GM18858 (cell line): ENCODE measurements around the gene SCFD2.
A peak's percentile ranks its signal among the peaks of the same experiment; 100 is the strongest.

Source experiments
- ATAC-seq: cut with Tn5 transposase; IDR thresholded peaks from one replicate; pipeline ENCODE4 v1.9.1; 2021; ENCODE audit not compliant: unreplicated experiment

Gene SCFD2

DNA sequence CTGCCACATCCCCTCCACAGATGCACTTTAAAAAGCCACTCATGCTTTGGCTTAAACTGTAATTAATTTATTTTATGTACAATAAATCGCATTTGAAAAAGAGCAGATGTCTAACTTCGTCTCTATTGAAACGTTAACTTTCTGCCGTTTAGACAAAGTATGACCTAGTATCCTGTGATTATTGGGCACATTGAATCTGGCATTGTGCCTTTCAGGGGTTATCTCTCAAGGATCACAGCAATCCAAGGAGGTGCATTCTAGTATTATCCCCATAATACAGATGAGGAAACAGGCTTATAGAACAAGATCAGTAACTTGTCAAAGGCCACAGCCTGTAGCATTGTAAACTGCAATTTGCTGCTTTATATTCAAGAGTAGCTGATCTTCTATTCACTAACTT lies 499.1 kb downstream of the SCFD2 start:
- no peak for ATAC-seq

GRCh38 chr4:52865300-52865699 lies 500.6 kb downstream of the SCFD2 start:
- ATAC-seq, result no peak

DNA sequence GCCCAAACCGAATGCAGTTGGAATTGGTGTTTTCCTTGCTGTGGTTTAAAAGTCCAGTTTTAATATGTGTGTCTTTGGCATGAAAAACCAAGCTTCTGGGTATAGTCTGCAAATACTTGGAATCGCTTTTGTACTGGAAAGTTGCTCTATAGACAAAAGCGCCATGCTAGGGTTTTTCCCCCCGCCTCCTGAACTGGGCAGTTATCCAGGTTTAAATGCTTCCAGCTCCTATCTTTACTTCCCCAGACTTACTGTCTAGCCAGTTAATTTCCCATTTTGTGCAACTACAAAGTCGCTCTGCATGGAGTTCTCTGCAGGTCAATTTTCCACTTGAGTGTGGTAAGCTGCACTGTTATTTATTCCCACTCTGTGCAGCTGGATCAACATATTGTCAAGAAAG lies 501.1 kb downstream of the SCFD2 start:
- no peak for ATAC-seq

DNA sequence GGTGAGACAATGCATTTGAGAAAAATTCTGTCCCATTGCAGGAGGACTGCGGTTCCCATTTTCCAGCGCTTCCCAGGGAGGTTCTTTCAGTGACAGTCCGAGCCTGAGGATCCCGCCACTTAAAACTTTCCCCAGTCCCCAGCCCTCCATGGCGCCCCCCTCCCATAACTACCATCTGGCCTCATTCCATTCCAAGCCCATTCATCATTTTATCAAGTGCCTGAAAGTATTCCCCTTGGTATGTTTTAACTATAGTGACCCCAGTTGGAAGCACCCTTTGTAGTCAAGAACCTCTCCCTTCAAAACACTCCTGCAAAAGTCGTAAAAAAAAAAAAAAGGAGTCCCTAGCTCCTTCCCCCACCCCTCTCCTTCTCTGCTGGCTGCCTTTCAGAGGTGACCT lies 502.5 kb downstream of the SCFD2 start:
- ATAC-seq, result no peak

GRCh38 chr4:52862639-52863161 lies 503.2 kb downstream of the SCFD2 start:
- ATAC-seq, result no peak

DNA sequence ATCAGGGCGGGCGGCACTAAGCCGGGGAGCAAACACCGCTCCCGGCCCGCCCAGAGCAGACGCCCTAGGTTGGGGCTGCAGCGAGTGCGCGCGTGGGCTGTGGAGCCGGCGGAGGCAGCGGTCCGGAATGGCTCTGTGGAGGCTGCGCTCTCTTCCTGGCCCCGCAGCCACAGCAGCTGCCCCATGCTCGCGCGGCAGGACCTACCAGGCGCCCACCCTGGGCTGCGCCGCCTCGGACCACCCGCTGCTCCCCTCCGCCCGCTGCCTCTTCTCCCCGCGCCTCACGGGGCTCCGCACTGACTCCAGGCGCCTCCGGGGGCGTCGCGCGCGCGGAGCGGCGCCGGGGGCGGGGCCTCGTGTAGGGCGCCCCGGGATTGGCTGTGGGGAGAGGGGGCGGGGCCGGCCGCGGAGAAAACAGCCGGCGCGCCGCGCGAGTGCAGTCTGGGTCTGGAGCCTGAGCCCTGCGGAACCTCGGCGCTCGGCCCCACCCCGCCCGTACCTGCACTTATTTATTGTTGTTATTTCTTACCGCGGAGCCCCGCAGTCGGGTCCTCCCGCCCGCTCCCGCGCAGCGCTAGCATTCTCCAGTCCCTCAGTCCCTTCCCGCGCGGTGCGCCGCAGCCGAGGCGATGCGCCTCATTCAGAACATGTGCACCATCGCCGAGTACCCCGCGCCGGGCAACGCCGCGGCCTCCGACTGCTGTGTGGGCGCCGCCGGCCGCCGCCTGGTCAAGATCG lies 503.8 kb downstream of the SCFD2 start, which contains the start of gene RASL11B:
Gene RASL11B (plus strand): TSS at position 439 of the 738 bp plus-strand sequence. CDS start 191 bp downstream, at position 630.
- ATAC-seq, result peak; percentile 94

GRCh38 chr4:52861171-52861823 lies 504.6 kb downstream of the SCFD2 start:
- ATAC-seq, result no peak

DNA sequence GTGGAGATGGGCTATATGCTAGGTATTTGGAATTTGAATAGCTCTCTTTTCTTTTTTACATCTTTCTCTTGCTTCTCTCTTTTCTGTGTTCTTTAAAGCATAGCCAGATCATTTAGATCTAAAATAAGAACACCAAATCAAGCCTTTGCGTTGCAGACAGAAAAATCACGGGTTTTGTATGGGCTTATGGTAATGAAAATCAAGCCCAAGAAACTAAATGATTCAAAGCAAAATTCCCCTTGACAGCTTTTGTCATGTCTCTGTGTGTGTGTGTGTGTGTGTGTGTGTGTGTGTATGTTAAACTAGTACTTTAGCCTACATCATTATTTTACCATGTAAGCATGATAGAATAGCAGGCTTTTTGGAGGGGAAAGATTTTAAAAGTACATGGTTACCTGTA lies 505.5 kb downstream of the SCFD2 start:
- ATAC-seq, result no peak

DNA sequence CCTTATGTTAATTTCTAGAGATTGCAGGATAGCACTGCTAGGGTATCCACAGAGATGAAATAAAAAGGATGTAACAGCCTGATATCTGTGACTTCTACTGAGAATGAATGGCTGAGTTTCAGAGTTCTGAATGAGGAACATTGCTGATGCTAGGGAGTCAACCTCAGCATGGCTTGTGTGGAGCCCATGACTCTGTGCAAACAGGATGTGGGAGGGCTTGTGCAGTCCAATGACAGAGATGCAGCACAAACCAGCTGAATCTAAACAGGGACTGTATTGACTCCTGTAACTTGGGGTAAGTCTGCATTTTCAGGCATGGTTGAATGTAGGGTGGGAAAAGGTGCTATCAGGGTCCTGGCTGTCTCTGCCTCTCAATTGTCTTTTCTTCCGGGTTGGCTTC lies 509.1 kb downstream of the SCFD2 start:
- no peak for ATAC-seq

DNA sequence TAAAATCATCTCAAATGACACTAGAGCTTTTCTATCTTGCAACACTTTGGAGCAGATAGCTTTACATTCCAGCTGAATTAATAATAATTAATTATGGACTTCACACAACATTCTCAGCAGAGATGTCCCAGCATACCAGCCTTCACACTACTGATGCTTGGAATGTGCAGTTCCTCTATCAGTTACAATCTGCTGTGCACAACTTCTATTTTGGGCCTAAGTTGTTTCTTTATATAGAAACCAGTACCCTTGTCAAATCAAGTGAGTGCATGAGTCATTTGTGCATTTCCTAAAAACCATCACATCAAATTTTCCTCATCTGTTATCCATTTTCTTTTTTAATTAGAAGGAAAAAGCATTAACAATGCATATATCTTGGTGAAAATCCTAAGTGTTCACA lies 512.5 kb downstream of the SCFD2 start:
- ATAC-seq, result no peak

- ATAC-seq, result no peak
Measured at GRCh38 chr4:52852711-52853110, 513.1 kb downstream of the SCFD2 start.

DNA sequence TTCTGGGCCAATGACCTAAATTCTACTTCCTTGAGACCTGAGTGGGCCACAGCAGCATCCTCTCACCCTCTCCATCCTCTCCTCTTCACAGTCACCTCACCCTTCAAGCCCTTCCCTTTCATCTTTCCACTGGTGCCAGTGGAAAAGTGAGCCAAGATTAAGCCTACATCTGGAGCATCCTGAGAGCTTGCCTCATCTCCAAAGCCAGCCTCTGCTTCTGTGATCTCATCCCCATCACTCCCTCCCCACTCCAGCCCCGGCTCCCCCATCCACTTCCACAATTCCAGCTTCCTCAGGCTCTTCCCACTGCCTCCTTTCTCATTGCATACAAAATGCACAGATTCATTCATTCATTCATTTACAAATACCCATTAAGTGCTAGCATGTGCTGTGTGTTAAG lies 513.8 kb downstream of the SCFD2 start:
- ATAC-seq, result no peak

GRCh38 chr4:52850406-52851124 lies 515.3 kb downstream of the SCFD2 start:
- ATAC-seq, result no peak

GRCh38 chr4:52848254-52848653 lies 517.6 kb downstream of the SCFD2 start:
- no peak for ATAC-seq

GRCh38 chr4:52846502-52846901 lies 519.4 kb downstream of the SCFD2 start:
- no peak for ATAC-seq

DNA sequence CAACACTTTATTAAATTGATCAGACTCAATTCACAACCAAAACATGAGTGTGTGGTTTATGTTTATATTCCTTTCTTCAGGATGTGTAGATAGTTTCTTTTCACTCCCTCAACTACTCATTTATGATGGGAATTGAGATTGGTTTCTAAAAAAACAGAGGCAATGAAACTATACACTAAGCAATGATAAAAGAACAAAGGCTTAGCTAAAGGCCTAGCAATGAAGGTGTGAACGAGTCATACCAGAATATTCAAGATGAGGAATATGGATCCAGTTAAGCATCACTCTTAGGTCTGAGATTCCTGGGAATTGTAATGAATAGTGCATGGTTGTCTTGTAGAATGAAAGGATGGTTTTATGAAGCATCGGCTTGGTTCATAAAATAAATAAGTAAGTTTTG lies 521.3 kb downstream of the SCFD2 start:
- ATAC-seq, result no peak

DNA sequence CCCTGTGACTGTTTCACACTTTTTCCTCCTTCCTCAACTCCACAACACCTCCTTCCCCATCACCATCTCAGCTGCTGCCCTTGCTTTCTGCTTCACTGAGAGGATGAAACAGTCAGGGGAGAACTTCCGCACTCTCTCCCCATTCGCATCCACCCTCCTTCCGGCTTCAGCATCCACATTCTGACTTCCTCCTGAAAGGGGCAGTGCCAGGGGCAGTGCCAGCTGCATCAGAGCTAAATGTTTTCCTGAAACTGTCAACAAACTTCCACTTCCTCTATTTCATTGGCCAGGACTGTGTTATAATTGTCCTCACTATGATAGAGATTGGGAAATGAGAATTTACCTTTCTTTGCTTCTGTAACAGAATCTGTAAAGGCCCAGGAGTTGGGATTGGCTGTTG lies 521.9 kb downstream of the SCFD2 start:
- peak; percentile 37 for ATAC-seq

- ATAC-seq, result no peak
Measured at GRCh38 chr4:52843351-52843750, 522.5 kb downstream of the SCFD2 start.

DNA sequence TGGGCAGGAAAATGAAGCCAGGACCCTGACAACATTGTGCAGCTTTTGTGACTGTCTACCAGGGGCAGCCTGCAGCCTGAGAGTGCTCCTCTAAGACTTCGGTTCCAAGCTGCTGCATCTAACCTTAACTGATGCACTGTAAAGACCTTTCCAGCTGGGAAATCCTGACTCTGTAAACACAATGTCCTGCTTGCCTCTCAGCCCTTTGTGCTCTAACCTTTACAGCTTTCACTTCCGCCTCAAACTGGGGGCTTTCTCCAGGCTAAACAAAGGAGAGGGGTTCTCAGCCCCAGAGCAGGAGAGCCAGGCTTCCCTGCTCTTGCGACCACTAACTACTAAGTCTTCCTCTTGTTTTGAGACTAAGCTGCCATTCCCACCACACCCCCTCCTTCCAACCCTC lies 523.1 kb downstream of the SCFD2 start:
- ATAC-seq, result no peak

DNA sequence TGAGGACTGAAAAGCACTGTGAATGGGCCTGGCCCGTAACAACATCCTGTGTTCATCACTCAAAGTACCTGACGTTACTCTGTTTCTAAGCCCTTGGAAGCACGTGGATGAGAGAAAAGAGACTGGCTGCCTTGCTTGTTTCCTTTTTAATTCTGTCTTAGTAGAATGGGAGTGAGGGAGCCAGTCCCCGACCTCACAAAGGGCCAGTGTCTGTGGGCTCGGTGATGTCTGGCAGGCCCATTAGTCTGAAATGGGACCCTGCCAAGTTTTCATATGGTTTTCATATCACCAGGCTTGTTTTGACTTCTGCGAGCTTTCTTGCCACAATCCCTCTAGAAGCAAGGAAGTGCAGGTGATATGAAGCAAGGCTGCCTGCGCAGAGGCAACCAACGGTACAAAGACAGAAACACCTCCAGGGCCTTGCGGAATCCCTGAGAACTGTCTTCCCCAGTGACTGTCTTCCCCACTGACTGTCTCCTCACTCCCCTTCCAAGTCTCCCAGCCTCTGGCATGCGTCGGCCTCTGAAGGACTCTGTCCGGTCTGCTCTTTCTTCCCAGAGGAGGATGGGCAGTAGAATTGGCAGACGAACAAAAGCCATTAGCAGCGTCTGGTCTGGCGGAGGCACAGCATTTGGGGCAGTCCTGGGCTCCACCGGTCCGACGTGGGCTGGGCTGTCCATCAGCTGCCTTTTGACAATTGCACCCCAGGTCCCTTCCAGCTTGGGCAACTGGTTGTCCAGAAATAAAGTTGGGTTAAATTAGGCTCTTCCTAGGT lies 524.0 kb downstream of the SCFD2 start:
- no peak for ATAC-seq
